NCI-H2171 treated with DMSO at 0.1 percent for 48 hours (cell line): ENCODE results near the gene IBTK.
"Not testable (repeated sequence)": the region's sequence is repeated elsewhere in the genome, so short reads cannot be mapped to it uniquely, and the experiment has no call there.

ENCODE experiments used
- DNase-seq: peaks from one replicate; lab custom pipeline; 2025; lab: John Stamatoyannopoulos, UW

IBTK gene

DNA sequence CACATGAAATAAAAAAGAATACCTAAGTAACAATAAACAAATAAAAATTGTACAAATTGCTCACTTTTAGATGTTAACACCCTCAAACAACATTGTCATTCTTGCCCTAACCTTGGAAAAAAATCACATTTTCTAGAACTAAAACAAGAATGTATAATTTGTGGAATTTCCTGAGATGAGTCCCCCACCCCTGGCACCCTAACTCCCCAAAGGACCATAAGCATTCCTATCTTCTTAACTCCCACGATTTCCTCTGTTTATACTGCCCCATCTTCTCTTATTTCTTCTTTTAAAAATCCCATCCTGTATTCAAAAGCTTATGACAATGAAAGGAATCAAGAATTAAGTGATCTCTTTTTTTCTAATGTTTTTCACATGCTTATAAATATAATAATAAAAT, 70.9 kb downstream of the IBTK start:
- no peak for DNase-seq

DNA sequence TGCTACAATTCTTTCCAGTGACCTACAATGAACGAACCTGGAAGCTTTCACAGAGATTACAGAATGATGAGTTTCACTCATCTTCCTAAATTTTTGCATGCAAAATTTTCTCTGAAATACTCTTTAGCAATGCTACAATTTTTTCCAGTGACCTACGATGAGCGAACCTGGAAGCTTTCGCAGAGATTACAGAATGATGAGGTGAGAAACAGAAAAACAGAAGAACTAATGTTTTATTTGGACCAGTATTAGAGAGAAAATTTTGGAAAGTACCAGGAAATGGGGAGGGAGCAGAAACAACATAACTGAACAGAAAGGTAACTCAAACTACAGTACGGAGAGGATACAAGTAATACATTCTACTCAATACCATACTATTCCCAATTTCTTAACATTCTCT, 75.0 kb downstream of the IBTK start:
- DNase-seq: no peak

DNA sequence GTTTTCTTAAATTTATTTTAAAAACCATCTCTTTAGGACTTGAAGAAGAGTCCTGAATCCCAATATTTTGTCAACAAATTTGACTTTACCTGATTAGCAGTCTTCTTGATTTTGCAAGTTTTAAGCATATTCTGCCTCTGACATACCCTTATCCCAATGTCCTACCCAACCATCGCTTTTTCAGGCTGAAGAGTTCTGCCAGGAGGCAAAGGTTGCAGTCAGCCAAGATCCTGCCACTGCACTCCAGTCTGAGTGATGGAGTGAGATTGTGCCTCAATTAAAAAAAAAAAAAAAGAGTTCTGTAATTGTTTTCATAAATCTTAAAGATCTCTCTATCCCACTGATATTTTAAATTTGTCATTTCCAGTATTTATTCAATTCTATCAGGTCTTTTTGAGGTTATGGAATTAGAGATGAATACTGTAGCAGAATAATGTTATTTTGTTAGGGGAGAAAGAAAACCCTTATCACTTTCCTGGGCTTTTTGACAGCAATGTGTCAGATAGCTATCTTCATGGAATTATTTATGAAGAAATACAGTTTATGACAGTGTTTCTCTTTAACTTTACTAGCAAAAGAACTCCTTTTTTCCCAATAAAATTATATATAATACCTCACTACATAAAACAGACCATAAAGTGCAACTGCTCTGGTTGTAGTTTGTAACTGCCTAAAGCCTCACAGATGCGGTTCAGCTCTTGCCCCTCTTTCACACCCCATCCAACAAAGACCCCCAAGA, 78.2 kb downstream of the IBTK start:
- DNase-seq: no peak

DNA sequence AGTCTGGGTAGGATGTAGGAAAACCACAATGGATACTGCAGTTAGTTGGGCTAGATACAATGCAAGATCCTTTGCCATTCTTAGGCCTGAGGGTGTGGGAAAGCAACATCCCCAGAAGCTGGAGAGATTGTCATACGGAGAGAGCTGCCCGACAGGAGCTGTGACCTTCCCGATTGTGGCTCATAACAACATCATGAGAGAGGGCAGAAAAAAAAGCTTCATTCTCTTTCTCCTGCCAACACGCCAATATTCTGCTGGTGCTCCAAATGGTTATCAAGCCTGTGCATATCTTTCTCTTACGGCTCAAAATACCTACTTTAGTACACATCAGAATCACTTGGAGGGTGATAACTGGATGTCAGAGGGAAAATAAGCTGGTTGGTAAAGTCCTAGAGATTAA, 81.1 kb downstream of the IBTK start:
- no peak for DNase-seq

DNA sequence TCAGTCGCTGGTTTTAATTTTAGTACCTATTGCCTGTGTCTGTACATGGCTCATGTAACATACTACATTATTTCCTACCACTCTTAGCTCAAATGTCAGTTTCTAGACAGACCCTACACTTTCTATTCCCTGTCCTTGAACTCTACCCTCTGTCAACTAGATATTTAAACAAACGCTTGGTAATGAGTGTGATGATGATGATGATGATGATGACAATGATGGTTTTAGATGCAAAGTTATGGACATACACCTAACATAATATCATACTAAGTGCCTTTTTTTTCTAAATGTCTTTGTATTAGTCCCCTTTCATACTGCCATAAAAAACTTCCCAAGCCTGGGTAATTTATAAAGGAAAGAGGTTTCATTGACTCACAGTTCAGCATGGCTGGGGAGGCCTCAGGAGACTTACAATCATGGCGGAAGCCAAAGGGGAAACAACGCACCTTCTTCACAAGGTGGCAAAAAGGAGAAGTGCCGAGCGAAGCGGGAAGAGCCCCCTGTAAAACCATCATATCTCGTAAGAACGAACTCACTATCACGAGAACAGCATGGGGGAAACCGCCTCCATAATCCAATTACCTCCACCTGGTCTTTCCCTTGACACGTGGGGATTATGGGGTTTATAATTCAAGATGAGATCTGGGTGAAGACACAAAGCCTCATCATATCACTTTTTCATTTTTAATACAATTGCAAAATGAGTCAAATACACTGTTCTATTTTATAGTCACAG, 87.1 kb downstream of the IBTK start:
- DNase-seq: no peak

DNA sequence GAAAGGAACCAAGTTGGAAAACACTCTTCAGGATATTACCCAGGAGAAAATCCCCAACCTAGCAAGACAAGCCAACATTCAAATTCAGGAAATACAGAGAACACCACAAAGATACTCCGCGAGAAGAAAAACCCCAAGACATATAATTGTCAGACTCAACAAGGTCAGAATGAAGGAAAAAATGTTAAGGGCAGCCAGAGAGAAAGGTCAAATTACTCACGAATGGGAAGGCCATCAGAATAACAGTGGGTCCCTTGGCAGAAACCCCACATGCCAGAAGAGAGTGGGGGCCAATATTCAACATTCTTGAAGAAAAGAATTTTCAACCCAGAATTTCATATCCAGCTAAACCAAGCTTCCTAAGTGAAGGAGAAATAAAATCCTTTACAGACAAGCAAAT, 94.8 kb downstream of the IBTK start:
- DNase-seq: not testable (repeated sequence)

DNA sequence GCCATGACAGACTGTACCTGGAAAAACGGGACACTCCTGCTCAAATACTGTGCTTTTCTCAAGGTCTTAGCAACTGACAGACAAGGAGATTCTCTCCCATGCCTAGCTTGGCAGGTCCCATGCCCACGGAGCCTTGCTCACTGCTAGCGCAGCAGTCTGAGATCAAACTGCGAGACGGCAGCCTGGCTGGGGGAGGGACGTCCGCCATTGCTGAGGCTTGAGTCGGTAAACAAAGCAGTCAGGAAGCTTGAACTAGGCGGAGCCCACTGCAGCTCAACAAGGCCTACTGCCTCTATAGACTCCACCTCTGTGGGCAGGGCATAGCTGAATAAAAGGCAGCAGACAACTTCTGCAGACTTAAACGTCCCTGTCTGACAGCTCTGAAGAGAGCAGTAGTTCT, 96.4 kb downstream of the IBTK start:
- not testable (repeated sequence) for DNase-seq

DNA sequence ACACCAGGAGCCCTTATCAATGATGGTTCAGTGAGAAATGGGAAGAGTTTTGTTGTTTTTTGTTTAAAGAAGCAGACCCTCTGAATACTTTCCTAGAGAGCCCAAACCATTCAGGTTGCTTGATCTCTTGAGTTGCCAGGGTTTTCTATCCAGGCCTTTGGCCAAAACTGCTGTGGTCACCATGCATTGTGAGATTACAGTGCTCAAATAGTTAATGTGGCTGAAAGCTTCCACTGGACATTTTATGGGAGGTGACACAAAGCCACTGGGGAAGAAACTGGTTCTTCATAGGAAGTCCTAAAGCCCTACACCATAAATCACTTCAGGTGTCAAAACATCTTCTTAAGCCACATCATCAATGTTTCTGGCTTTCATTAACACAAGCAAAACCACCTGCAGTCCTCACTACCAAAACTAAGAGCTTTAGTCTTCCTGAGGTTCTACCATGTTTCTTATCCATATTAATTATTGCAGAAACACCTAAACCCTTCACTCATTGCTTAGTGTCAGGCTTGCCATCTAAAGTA, 101.6 kb downstream of the IBTK start:
- DNase-seq: no peak

DNA sequence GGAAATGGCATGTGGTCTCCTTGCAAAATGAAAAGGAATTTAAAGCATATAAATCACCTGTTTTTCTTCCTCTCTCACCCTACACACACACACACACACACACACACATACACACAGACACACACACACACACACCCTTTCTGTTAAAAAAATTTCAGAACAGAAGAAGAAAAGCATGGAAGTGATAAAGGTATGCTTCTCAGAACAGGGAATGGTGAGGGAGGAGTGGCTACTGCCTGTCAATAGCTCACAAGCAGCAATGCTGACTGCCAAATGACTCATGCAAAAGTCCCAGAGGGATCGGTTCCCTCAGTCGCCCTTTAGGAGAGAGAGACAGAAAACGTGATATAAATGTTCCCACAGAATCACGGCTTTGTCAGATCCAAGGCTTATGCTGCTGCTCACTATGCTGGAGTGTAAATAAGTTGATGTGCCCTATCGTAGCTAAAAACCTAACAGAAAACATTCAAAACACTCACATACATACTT, 102.6 kb downstream of the IBTK start:
- peak; percentile 73 for DNase-seq

DNA sequence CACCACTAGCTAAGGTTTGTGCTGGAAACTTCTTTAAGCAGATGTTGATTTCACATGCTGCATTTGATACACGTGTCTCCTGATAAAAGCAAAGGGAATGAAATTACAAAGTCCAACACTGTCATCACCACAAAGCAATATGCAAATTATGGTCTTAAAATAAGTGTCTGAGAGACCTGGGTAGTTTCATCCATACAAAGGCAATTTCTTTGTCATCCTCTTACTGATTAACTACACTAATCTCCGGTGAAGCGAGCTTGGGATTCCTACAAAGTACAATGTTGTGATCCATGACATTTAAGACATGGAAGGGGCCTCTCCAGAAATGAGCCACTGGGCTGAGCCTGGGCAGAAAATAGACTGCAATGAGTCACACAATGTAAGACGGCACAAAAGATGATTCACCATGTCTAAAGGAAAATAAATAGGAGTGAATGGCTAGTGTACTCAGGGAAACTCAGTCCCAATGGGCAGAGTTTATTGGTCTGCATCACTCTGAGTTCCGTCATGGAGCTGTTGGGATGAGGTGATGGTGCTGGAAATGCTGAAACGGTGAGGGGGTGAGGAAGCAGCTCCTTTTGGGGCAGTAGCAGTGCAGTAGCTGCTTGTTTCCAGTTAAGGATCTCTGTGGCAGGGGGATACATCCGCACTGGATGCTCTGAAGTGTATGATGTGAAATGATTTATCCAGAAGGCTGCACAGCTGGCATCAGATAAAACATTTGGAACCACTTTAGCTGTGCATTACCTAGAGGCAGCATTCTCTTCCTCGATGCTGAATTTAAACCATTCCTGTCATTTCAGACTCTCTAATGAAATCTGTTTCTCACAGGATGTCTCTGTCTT, 103.3 kb downstream of the IBTK start:
- DNase-seq: peak; percentile 66

DNA sequence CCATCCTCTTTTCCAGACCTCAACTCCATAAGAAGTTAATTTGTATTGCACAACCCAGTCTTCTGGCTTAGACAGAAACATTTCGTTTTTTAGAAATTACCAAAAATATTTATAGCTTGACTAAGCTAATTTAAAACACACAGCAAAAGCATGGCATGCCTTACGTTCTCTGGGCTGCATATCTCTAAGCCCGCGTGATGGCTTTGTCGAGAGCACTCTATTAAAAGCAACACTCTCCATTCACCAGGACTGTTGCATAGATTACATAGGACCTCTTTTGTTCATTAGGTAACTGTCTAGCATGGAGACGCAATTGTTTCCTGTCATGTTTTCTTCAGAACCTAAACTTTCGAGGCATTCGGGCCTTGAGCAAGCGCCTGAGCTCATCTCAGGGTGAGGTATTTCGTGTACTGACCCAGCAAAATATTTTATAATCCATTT, 104.5 kb downstream of the IBTK start:
- no peak for DNase-seq

DNA sequence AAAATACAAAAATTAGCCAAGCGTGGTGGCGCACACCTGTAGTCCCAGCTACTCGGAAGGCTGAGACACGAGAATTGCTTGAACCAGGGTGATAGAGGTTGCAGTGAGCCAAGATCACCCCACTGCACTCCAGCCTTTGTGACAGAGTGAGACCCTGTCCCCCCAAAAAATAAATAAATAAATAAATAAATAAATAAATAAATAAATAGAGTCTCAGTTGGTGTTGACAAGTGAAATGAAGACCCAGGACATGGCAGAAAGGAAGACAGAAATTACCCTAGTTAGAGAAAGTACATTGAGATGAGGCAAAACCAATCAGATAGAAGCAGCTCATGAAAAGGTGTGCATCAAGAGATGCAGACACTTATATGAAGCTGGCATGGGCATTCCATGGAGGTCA, 105.0 kb downstream of the IBTK start:
- DNase-seq: no peak

DNA sequence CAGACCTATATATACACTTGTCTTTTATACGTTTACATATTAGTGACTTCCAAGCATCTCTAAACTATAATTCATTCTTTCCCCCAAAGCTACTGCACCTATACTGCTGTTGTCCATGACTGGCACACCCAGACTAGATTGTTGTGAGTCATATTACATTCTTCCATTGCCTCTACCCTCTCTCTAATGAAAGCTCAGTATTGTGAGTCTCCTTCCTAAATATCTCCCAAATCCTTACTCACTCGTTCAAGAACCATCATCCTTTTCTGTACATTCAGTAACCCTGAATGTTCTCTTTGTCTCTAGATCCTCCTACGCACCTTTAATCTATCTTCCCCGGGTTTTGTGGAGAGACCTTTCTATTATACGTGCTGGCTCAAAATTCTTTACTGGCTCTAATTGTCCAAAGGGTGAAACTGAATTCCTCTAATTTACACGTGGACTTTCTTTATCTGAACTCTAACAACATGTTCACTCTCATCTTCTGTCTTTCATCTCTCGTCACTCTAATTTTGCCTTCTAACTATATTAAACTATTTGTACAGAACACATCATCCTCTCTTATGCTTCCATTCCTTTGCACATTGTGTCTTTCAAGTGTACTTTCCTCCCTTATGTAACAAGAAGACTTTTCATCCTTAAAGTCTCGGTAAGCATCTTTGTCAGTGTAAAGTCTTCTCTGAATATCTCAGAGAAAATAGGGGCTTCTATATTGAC, 109.3 kb downstream of the IBTK start:
- DNase-seq: no peak

DNA sequence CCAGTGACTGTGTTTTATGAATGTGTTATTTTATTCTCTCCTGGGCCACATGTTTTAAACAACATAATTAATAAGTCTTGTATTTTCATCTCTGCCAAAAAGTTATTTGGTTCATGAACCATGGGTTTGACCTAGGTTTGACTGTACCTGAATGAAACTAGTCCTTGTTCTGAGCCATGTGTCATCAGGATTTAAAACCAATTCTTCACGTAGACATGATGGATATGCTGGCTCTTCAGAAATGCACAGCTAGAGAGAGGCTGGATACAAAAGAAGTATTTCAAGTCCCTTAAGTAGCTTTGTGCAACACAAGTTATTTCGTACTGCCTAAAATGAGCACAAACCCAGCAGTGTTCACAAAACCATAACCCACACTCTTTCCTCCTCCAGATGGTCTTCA, 116.1 kb downstream of the IBTK start:
- DNase-seq: no peak

DNA sequence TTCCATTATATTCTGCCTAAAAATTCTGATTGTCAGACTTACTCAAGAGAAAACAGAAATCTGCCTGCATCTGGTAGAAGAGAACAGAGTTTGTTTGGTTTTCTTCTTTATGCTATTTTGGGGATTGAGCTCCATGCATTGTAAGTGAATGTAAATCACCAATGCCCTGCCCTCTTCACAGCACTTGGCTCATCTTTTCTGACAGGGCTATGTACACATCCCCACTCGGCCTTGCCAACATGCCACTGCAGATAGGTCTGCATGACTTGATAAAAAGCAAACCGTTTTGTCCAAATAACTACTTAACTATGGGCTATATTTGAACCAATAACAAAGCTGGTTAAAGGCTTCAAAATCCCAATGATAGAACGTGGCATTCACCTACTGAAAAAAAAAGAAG, 117.7 kb downstream of the IBTK start:
- no peak for DNase-seq

DNA sequence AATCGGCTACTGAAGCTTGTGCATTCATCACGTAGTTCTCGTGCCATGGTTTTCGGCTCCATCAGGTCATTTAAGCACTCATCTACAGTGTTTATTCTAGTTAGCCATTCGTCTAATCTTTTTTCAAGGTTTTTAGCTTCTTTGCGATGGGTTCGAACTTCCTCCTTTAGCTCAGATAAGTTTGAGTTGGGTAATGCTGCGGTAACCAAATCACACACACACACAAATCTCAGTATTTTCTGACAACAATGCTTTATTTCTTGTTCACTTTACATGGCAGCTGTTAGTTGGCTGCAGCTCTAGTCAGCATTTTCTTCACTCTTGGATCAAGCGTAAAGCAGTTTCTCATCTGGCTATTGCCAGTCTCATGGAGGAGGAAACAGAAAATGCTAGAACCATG, 118.6 kb downstream of the IBTK start:
- not testable (repeated sequence) for DNase-seq

DNA sequence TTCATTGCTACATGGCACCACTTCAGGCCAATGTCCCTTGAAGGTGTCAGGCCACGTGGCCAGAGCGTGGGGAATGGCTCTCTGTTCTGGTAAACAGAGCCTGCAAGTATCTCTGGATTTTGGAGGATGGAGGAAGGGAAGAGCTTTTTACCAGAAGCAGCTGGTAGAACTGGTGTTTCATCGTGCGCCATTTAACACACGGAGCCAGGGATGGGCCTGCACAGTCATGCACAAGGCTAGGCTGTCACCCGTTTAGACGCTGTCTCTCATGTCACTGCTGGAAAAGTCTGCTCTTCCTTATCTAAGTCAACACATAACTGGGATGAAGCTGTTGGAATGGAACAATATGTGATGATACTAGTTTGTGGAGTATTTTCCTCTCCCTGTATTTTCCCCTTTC, 123.9 kb downstream of the IBTK start:
- DNase-seq: no peak
